Globus pallidus (tissue), 1 donor: ENCODE results near the gene HAPLN2.
A peak's percentile ranks its signal among the peaks of the same experiment; 100 is the strongest.
"Not testable (repeated sequence)": the region's sequence is repeated elsewhere in the genome, so short reads cannot be mapped to it uniquely, and the experiment has no call there.

ENCODE experiments used
- DNase-seq: peaks from one replicate; pipeline ENCODE4 v3.0.0-alpha.2; 2015; ENCODE audit warnings: low spot score

The HAPLN2 gene

DNA sequence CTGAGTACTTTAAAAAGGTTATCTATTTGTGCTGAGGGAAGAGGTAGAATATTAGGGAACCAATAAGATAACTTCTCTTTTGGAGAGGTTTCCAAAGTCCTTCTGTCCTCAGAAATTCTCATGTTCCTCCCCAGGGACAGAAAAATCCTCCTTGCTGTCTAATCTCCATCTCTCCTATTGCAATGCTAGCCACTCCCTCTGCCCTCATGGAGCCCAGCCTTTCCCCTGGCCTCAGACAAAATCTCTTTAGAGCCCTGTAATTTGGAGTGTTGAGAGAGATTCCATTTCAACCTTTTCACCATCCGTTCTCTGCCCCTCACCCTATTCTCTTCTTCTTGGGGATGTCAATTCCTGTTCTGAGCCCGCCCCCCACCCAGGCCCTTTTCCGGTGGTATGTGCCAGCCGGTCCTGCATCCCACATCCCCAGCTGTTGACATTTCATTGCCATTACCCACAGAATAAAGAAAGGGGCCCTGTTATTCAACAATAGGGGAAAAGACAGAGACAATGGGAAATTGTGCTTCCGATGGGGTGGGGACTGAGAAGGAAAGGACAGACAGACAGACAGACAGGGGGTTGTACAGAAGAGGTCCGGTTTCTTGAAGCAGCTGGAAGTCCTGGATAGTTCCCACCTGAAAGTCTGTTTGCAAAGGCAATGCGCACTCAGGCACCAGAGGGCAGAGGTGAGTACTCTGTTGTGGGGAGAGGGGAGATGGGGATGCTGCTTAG lies at the start of gene HAPLN2:
Gene HAPLN2, plus strand, starts transcription at position 563 of the 729 bp plus-strand sequence. CDS start 4,076 bp downstream, outside the sequence.
- peak; percentile 88 for DNase-seq

DNA sequence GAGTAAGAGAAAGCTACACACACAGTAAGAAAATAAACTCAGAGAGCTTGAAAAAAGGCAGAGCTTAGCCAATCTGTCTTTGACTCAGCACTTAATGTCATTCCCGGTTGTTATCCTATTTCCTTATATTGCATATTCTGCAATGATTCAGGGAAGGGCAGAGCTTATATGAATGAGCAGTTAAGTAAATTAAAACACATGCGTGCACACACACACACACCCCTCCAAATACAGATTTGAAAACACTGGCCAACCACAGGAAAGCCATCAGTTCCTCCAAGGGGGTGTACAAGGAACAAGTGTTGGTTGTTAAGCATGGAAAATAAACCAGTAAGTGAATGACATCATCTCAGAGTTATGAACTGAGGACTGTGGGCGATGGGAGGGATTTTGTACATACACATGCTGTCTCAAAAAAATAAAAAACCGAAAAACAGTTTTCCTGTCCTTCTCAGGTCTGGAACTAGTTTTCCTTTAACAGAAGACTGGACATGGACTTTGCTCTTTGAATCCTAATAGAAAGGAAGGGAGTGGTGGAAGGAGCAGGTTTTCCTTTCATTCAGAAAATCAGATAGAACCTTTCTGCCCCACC lies 47.9 kb upstream of the HAPLN2 start:
- no peak for DNase-seq

GRCh38 chr1:156571919-156572662 lies 47.1 kb upstream of the HAPLN2 start, which contains the start of gene IQGAP3:
TSS of gene IQGAP3 (minus strand) at chr1:156572565. CDS start at chr1:156572529, 36 bp downstream.
- peak; percentile 73 for DNase-seq

DNA sequence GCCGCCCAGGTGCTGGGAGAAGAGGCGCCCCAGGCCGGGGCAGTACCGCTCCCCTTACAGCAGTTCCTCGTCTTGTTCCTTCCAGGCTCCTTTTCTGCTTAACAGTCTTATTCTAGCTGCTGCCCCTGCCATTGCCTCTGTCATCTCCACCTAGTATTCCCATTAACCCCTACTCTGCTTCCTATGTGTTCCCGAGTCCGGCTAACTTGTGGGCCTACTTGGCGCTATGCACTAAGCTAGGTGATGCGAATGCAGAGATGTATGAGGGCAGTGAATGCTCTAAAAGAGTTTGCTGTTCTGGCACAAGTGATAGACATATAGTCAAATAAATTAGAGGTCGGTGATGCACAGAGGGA lies 46.6 kb upstream of the HAPLN2 start:
- DNase-seq = no peak

DNA sequence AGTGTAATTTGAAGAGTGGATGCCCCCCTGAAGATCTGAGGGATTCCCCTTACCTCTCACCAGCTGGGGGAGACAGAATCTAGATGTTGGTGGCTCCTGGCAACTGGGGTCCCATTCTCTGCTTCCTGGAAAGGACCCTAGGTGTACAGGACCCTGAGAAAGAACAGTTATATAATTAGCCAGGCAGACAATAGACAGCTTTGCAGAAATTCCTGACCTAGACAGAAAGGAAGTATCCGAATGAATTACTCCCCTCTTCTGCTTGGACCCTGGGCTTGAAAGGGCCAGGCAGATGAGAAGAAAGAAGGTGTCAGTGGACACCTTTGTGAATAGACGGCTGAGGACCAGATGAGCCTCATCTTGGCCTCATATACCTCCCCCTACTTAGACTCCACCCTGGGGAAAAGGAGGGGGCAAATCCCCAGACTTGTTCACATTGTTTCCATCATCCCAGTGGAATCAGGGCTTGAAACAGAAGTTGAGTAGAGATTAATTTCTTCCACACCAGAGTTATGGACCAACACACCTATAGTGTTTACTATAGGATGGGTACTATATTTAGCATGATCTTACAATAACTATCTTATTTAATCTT lies 45.1 kb upstream of the HAPLN2 start:
- no peak for DNase-seq

DNA sequence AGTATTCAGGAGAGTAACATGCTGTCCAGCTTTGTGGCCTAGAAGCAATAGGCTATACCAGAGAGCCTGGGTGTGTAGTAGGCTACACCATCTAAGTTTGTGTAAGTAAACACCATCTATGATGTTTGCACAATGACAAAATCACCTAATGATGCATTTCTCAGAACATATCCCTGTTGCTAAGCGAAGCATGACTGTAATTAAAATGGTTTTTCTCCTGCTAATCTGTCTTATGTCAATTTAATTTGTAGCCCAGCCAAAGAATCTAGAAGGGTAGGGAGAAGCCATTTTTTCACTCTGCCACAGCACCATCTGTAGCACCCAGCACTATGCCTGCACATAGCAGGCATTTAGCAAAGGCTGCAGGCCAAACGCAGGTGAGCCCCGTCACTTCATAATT lies 41.7 kb upstream of the HAPLN2 start:
- no peak for DNase-seq

DNA sequence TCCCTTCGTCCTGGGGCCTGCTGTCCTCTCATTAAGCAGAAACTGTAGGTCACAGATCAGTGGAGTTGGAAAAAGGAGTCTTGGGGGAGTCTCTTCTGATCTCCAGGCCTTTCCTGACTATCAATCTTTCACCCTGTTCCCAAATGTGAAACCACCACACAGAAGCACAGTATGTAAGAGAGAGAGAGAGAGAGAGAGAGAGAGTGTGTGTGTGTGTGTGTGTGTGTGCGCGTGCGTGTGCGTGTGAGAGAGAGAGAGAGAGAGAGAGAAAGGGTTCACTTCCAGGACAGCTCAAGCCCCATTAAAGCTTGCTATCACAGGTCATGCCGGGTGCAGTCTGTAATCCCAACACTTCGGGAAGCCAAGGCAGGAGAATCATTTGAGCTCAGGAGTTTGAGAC lies 41.2 kb upstream of the HAPLN2 start:
- no peak for DNase-seq

DNA sequence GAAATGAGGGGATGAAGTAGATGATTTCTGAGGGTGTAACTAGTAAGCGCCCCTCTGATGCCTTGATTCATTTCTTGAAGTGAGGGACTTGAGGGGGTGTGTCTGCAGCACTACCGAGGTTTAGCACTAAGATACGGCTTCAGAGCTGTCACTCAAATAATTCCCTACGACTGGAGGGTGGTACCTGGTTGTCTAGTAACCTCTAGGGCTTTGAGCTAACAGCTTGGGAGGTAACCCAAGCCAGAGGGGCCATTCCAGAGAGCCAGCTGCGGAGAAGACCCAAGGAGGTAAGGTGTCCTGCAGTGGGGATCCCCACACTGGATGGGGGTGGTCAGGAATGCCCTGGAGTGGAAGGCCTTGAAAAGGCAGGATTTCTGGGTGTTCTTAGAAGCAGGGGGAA lies 39.7 kb upstream of the HAPLN2 start, which contains the start of gene TTC24:
Gene TTC24, plus strand, starts transcription at position 252 of the 400 bp plus-strand sequence. CDS start 1,642 bp downstream, outside the sequence.
- DNase-seq = no peak

- no peak for DNase-seq
Measured at GRCh38 chr1:156581661-156582387, 37.4 kb upstream of the HAPLN2 start.

DNA sequence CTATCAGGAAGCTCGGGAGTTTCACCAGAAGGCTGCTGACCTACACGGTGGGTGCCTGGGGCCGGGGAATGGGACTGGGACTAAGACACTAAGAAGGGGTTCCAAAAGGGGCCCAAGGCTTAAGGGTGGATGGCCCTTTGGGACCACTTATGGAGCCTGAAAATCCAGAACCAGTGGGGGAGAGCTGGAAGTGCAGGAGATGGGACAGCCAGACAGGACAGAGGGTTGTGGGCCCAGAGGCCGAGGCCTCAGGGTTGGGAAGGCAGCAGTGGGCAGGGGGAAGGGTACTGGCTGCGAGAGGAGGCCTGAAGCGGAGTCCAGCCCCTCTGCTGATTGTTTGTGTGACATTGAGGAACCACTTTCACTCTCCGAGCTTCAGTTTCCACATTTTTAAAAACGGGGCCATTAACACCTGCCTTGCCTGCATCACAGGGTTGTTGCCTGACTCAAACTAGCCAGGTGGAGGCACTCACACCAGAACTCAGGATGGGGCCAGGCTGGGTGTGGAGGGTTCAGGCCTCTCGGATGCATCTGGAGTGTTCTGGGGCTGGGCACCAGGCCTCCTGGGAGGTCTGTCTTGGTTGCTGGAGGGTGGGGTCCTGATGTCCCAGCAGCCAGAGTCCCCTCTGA lies 36.7 kb upstream of the HAPLN2 start:
- DNase-seq = no peak

DNA sequence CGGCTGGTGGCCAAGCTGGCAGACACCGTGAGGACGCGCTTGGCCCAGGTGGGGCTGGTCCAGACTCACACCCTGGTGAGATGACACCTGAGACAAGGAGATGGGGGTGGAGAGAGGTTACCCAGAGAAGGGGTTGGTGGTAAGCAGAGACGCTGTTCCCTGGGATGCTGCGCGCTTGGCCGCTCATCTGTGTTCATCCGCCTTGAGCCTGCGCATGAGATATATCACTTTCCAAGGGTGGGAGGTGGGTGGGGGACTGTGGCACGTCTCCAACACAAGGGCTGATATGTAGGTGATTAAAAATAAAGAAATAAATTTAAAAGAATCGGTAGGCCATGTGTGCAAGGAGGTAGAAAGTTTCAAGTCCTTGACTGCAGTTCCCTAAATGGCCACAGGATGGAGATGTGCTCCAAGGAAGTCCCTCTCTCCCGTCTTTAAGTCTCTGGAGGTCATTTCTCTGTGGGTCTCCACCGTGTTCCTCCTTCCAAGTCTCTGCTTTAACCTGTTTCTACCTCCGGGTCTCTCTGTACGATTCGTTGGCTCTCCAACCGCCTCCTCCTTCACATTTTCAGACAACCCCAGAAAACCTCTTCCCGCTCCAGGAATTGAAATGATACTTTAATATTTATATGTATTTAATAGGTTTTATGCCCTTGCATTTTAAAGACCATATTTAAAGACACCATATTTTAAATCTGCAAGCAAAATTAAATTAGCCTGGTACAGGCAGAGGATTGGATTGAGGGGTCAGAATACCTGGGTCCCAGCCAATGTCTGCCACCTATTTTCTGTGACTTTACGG lies 35.2 kb upstream of the HAPLN2 start:
- peak; percentile 77 for DNase-seq

- no peak for DNase-seq
Measured at GRCh38 chr1:156584813-156585212, 34.4 kb upstream of the HAPLN2 start.

- no peak for DNase-seq
Measured at GRCh38 chr1:156586323-156586722, 32.9 kb upstream of the HAPLN2 start.

DNA sequence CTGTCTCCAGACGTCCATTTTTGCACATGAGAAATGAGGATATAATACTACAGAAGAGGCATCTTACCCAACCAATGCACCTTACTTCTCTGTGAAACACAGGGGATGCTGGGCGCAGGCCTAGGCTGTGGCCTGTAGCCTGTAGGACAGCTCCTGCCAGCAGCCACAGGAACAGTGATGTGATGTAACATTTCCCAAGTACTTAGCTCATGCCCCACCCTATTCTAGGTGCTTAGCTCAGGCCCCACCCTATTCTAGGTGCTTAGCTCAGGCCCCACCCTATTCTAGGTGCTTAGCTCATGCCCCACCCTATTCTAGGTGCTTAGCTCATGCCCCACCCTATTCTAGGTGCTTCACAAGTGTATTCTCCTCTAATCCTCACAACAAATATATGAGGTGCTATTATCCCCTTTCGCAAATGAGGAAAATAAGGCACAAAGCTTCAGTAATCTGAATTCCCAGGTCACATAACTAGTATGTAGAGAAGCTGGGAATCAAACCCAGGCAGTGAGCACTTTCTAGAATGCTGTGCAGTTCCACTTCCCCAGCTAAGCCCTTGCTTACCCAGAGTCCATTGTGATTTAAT lies 32.2 kb upstream of the HAPLN2 start:
- DNase-seq = no peak

GRCh38 chr1:156587927-156588326 lies 31.3 kb upstream of the HAPLN2 start:
- not testable (repeated sequence) for DNase-seq

DNA sequence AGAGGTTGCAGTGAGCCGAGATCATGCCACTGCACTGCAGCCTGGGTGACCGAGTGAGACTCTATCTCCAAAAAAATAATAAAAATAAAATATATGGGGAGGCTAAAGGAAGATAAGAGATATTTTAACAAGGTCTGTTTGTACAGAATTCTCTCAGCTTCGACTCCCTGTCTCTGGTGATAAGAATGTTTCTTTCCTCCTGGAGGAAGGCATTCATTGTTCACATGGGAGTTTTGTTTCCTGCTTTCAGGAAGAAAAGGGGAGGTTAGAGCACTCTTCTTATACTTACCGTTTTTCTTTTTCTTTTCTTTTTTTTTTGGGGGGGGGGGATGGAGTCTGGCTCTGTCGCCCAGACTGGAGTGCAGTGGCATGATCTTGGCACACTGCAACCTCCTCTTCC lies 29.7 kb upstream of the HAPLN2 start:
- DNase-seq = no peak

DNA sequence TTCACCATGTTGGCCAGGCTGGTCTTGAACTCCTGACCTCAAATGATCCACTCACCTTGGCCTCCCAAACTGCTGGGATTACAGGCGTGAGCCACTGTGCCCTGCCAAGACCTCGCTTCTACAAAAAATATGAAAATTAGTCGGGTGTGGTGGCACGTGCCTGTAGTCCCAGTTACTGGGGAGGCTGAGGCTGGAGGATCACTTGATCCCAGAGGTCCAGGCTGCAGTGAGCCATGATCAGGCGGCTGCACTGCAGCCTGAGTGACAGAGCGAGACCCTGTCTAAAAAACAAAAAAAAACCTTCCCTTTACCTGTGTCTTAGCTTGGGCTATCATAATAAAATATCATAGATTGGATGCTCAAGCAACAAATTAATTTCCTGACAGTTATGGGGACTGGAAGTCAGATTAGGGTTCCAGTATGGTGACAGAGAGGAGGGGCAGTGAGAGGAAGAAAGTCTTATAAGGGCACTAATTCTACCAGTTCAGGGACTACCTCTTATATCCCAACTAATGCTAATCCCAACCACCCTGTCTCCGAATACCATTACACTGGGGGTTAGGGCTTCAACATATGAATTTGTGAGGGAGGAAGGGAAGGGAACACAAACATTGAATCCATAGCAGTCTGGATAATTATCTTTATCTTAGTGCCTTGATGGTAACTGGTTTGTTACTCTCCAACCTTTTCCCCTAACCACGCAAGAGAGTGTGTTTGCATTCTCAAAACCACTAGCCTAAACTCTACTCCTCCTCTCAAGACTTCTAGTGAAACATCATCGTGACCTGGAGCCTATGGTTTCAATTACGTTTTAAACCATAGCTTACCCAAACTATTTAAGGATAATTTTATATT lies 28.7 kb upstream of the HAPLN2 start:
- DNase-seq = no peak

- no peak for DNase-seq
Measured at GRCh38 chr1:156591181-156591431, 28.1 kb upstream of the HAPLN2 start.

GRCh38 chr1:156591432-156592157 lies 27.6 kb upstream of the HAPLN2 start, which contains the start of gene NAXE:
TSS of gene NAXE (plus strand) at chr1:156591776. CDS start at chr1:156591805, 29 bp downstream.
- peak; percentile 77 for DNase-seq
